H1 (cell line): ENCODE results near the gene CHMP5. TPM values are rescaled to one million over a fixed set of nuclear protein-coding genes. Genes with fewer than 3 reads are reported as not detected.

ENCODE experiments used
- ATF2 ChIP-seq: IDR thresholded peaks from 2 replicates; pipeline ENCODE4 v1.6.1; 2012; ENCODE audit warnings: low read length, inconsistent platforms
- BACH1 ChIP-seq: IDR thresholded peaks from 2 replicates; pipeline ENCODE4 v1.6.1; 2012; ENCODE audit warnings: low read length, improper control_type of control experiment
- CHD7 ChIP-seq: fragments of 300-600 bp; sonication (generic); IDR thresholded peaks from 2 replicates; pipeline ENCODE4 v1.7.1; 2012; ENCODE audit warnings: low read length, moderate library complexity, mild to moderate bottlenecking, inconsistent platforms; ENCODE audit not compliant: insufficient replicate concordance
- MAX ChIP-seq: IDR thresholded peaks from 2 replicates; pipeline ENCODE4 v1.6.1; 2012; ENCODE audit warnings: inconsistent platforms
- NANOG ChIP-seq: IDR thresholded peaks from 2 replicates; pipeline ENCODE4 v1.6.1; 2011; ENCODE audit warnings: low read length, low read depth, mild to moderate bottlenecking, inconsistent platforms; ENCODE audit not compliant: insufficient read depth, poor library complexity, severe bottlenecking
- SIN3A ChIP-seq, 2 experiments: IDR thresholded peaks in 1 of 2; conservative IDR thresholded peaks in 1 of 2; 2 replicates each; pipeline ENCODE4 v1.6.1; 2011 to 2012; ENCODE audit warnings: low read length in 2 of 2, improper control_type of control experiment in 1 of 2, low read depth in 1 of 2, mild to moderate bottlenecking in 1 of 2
- SRF ChIP-seq: IDR thresholded peaks from 2 replicates; pipeline ENCODE4 v1.6.1; 2011; ENCODE audit warnings: mild to moderate bottlenecking, low read depth, low read length, moderate library complexity
- TCF12 ChIP-seq: IDR thresholded peaks from 2 replicates; pipeline ENCODE4 v1.6.1; 2011; ENCODE audit warnings: low read depth, mild to moderate bottlenecking, low read length
- YY1 ChIP-seq: IDR thresholded peaks from 2 replicates; pipeline ENCODE4 v1.6.1; 2011; ENCODE audit warnings: low read depth, mild to moderate bottlenecking, low read length
- polyA plus RNA-seq, 7 experiments: library from polyadenylated mRNA; depleted of rRNA in 3 of 7; stranded (reverse) in 5 of 7; unstranded in 2 of 7; fragments of >200 nt in 5 of 7; fragments of 200-250 nt in 2 of 7; gene quantifications; 1 replicate in 5 of 7; 2 replicates in 1 of 7; 4 replicates in 1 of 7; pipeline versions ENCODE4 v1.2.1 to v1.2.3, GENCODE V29; 2011 to 2013; ENCODE audit warnings: missing spikeins in 2 of 7, mixed read lengths in 2 of 7
- total RNA-seq: library from RNA; stranded (reverse); fragmentation: NEBNext Ultra II Directional; extraction: Animal tissue kit (Norgen Biotek cat#: 25700); gene quantifications from 2 replicates; pipeline ENCODE4 v1.2.1, GENCODE V29; 2021

Gene CHMP5
- total and polyA plus RNA-seq, 2 of the 8 experiments (the other 6 are each of a cell fraction or from before 2014, with no cell fraction given) = 25.0 to 47.3 TPM

- TF ChIP-seq CHD7 (no peak), YY1 (no peak), NANOG (no peak), SIN3A (conservative IDR thresholded peaks at IDR 0.05 in 1 of 2, IDR thresholded peaks at IDR 0.05 in 1 of 2; ENCODE audit: low read depth in 1 of 2, low read length in 2 of 2) (no peak), ATF2 (no peak), SRF (no peak), BACH1 (no peak), MAX (no peak), TCF12 (no peak)
These were observed 39.5 kb downstream of the CHMP5 start (continued) for GRCh38 chr9:33304362-33304761.
